Measurements from ENCODE around the gene GRIK2. TPM values are rescaled to one million over a fixed set of nuclear protein-coding genes. Genes with fewer than 3 reads are reported as not detected.
A peak's percentile ranks its signal among the peaks of the same experiment; 100 is the strongest.

The GRIK2 gene
- total RNA-seq, 1 donor from 2014 or later: 2.5 TPM

DNA sequence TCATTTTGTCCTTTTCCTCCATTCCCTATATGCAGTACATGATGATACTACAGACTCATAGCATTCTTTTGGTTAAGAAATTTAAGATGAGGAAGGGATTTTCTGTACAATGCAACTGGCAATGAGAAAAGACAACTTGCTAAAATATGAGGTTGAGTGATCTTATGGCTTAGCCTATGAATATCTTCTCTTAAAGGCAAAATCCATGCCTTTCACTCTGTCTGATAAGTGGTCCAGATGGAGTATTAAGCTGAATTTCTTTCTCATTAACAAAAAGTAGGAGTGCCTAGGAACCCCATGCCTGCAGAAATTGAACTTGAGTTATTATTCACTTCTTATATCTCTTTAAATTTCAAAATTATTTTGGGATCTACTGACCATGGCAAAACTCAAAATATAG, 135.3 kb downstream of the GRIK2 start:
- H3K27me3 Mint-ChIP-seq (ENCODE audit: low read depth, unreplicated experiment): no peaks in the 10 kb centered on the region
- no peak overlapping the region for H3K4me3 Mint-ChIP-seq (ENCODE audit: unreplicated experiment)
- DNase-seq (ENCODE audit: low read depth): no peak
- Histone ChIP-seq H4K20me1 (ENCODE audit: insufficient read depth, low read length) (no peaks in the 10 kb centered on the region), H3K4me1 (ENCODE audit: insufficient read depth, low read length) (no peaks in the 10 kb centered on the region), H3K79me2 (ENCODE audit: insufficient read depth, low read length) (no peaks in the 10 kb centered on the region), H2AFZ (ENCODE audit: low read depth, low read length) (no peak overlapping the region), H3K9me3 (ENCODE audit: insufficient read depth, low read depth, low read length) (no peaks in the 10 kb centered on the region), H3K27ac (ENCODE audit: low read depth, low read length) (no peak overlapping the region), H3K4me3 (ENCODE audit: insufficient read depth, low read depth, low read length) (no peak overlapping the region), H3K27me3 (ENCODE audit: insufficient read depth, low read length) (no peaks in the 10 kb centered on the region), H3K9ac (ENCODE audit: low read length) (no peak overlapping the region), H3K4me2 (ENCODE audit: low read length) (no peak overlapping the region), H3K36me3 (ENCODE audit: insufficient read depth, low read length) (no peaks in the 10 kb centered on the region)
- no peaks in the 10 kb centered on the region for H3K36me3 Mint-ChIP-seq (ENCODE audit: low read depth, unreplicated experiment)
- FAIRE-seq: no peak
- no peaks in the 10 kb centered on the region for H3K4me1 Mint-ChIP-seq (ENCODE audit: low read depth, unreplicated experiment)
- H3K27ac Mint-ChIP-seq (ENCODE audit: unreplicated experiment): no peak overlapping the region
- TF ChIP-seq EZH2 (IDR thresholded peaks at IDR 0.05; ENCODE audit: insufficient read depth, low read length): no peak
- TF ChIP-seq, protein P1, sequence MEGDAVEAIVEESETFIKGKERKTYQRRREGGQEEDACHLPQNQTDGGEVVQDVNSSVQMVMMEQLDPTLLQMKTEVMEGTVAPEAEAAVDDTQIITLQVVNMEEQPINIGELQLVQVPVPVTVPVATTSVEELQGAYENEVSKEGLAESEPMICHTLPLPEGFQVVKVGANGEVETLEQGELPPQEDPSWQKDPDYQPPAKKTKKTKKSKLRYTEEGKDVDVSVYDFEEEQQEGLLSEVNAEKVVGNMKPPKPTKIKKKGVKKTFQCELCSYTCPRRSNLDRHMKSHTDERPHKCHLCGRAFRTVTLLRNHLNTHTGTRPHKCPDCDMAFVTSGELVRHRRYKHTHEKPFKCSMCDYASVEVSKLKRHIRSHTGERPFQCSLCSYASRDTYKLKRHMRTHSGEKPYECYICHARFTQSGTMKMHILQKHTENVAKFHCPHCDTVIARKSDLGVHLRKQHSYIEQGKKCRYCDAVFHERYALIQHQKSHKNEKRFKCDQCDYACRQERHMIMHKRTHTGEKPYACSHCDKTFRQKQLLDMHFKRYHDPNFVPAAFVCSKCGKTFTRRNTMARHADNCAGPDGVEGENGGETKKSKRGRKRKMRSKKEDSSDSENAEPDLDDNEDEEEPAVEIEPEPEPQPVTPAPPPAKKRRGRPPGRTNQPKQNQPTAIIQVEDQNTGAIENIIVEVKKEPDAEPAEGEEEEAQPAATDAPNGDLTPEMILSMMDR (IDR thresholded peaks at IDR 0.05; ENCODE audit: insufficient read depth, low read depth, low read length): no peak
- no peaks in the 10 kb centered on the region for H3K9me3 Mint-ChIP-seq (ENCODE audit: unreplicated experiment)

DNA sequence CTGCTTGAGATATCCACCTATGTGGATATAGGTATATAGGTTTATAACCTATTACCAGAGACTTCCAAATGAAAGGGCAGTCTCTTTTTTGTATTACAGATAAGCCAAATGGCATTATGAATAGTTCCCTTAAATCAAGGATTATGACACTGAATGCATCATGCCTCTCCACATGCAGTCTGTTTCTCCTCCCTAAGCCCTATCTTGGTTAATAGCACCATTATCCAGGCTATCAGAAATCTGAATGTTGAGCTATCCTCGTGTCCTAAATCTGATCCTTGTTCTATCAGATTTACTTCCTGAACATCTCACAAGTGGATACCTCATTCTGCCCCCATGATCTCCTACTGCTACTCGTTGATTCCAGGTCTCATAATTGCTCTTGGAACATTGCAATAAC, 138.0 kb downstream of the GRIK2 start:
- Histone ChIP-seq H3K4me2 (ENCODE audit: low read length) (no peak overlapping the region), H2AFZ (ENCODE audit: low read depth, low read length) (no peak overlapping the region), H3K4me1 (ENCODE audit: insufficient read depth, low read length) (peaks cover 4% of the 10 kb centered on the region), H3K79me2 (ENCODE audit: insufficient read depth, low read length) (no peaks in the 10 kb centered on the region), H4K20me1 (ENCODE audit: insufficient read depth, low read length) (no peaks in the 10 kb centered on the region), H3K4me3 (ENCODE audit: insufficient read depth, low read depth, low read length) (no peak overlapping the region), H3K9ac (ENCODE audit: low read length) (no peak overlapping the region), H3K9me3 (ENCODE audit: insufficient read depth, low read depth, low read length) (no peaks in the 10 kb centered on the region), H3K36me3 (ENCODE audit: insufficient read depth, low read length) (no peaks in the 10 kb centered on the region), H3K27me3 (ENCODE audit: insufficient read depth, low read length) (no peaks in the 10 kb centered on the region), H3K27ac (ENCODE audit: low read depth, low read length) (no peak overlapping the region)
- TF ChIP-seq, protein P1 (IDR thresholded peaks at IDR 0.05; ENCODE audit: insufficient read depth, low read depth, low read length): no peak
- no peak for TF ChIP-seq EZH2 (IDR thresholded peaks at IDR 0.05; ENCODE audit: insufficient read depth, low read length)
- Mint-ChIP-seq H3K4me1 (ENCODE audit: low read depth, unreplicated experiment) (peaks cover 14% of the 10 kb centered on the region), H3K27me3 (ENCODE audit: low read depth, unreplicated experiment) (no peaks in the 10 kb centered on the region), H3K36me3 (ENCODE audit: low read depth, unreplicated experiment) (no peaks in the 10 kb centered on the region), H3K9me3 (ENCODE audit: unreplicated experiment) (no peaks in the 10 kb centered on the region), H3K27ac (ENCODE audit: unreplicated experiment) (no peak overlapping the region), H3K4me3 (ENCODE audit: unreplicated experiment) (no peak overlapping the region)
- no peak for DNase-seq (ENCODE audit: low read depth)
- no peak for FAIRE-seq

DNA sequence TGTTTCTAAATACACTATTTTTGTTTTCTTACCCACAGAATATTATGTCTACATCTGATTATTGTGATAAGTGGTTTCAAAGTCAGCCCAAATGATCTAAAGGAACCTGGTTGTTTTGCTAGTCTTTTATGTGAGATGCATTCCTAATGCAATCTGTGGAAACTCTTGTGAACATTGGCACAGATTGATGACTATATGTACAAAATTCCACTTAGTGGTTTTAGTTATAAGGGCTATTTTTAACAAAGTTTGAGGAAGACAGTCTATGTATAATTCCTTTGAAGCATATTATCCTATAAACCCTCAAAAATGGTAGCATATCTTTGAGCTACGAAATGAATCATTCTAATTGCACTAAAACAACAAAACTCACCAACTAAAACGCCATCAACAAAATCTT, 140.9 kb downstream of the GRIK2 start:
- Histone ChIP-seq H3K9me3 (ENCODE audit: insufficient read depth, low read depth, low read length) (no peaks in the 10 kb centered on the region), H4K20me1 (ENCODE audit: insufficient read depth, low read length) (no peaks in the 10 kb centered on the region), H3K79me2 (ENCODE audit: insufficient read depth, low read length) (no peaks in the 10 kb centered on the region), H3K9ac (ENCODE audit: low read length) (no peak overlapping the region), H3K4me1 (ENCODE audit: insufficient read depth, low read length) (peaks cover 4% of the 10 kb centered on the region), H3K4me3 (ENCODE audit: insufficient read depth, low read depth, low read length) (no peak overlapping the region), H3K27ac (ENCODE audit: low read depth, low read length) (peak overlapping the region; percentile 22), H2AFZ (ENCODE audit: low read depth, low read length) (no peak overlapping the region), H3K27me3 (ENCODE audit: insufficient read depth, low read length) (no peaks in the 10 kb centered on the region), H3K4me2 (ENCODE audit: low read length) (peak overlapping the region; percentile 30), H3K36me3 (ENCODE audit: insufficient read depth, low read length) (no peaks in the 10 kb centered on the region)
- no peaks in the 10 kb centered on the region for H3K27me3 Mint-ChIP-seq (ENCODE audit: low read depth, unreplicated experiment)
- no peaks in the 10 kb centered on the region for H3K36me3 Mint-ChIP-seq (ENCODE audit: low read depth, unreplicated experiment)
- H3K9me3 Mint-ChIP-seq (ENCODE audit: unreplicated experiment): no peaks in the 10 kb centered on the region
- DNase-seq (ENCODE audit: low read depth) (peak; percentile 81), FAIRE-seq (no peak)
- no peak overlapping the region for H3K4me3 Mint-ChIP-seq (ENCODE audit: unreplicated experiment)
- no peak for TF ChIP-seq EZH2 (IDR thresholded peaks at IDR 0.05; ENCODE audit: insufficient read depth, low read length)
- TF ChIP-seq, protein P1 (IDR thresholded peaks at IDR 0.05; ENCODE audit: insufficient read depth, low read depth, low read length): no peak
- H3K4me1 Mint-ChIP-seq (ENCODE audit: low read depth, unreplicated experiment): peaks cover 26% of the 10 kb centered on the region
- H3K27ac Mint-ChIP-seq (ENCODE audit: unreplicated experiment): peak overlapping the region; percentile 54
